HUES64 (cell line): ENCODE results near the gene L2HGDH.

Experiments used
- H3K27ac ChIP-seq: 2 replicates; pipeline ENCODE4 v1.7.0; 2013; ENCODE audit warnings: low read depth, low read length, inconsistent platforms
- H3K27me3 ChIP-seq: 2 replicates; pipeline ENCODE4 v1.6.1; 2013; ENCODE audit warnings: mild to moderate bottlenecking, low read length; ENCODE audit not compliant: insufficient read depth
- H3K36me3 ChIP-seq: 2 replicates; pipeline ENCODE4 v1.6.1; 2013; ENCODE audit warnings: mild to moderate bottlenecking, low read length; ENCODE audit not compliant: insufficient read depth
- H3K4me1 ChIP-seq: 2 replicates; pipeline ENCODE4 v1.6.1; 2013; ENCODE audit warnings: mild to moderate bottlenecking, low read length, moderate library complexity; ENCODE audit not compliant: insufficient read depth
- H3K4me3 ChIP-seq: 2 replicates; pipeline ENCODE4 v1.5.1; 2013; ENCODE audit warnings: mild to moderate bottlenecking, low read length, moderate library complexity
- H3K9ac ChIP-seq: 2 replicates; pipeline ENCODE4 v1.6.1; 2013; ENCODE audit warnings: mild to moderate bottlenecking, low read depth, low read length
- H3K9me3 ChIP-seq: 2 replicates; pipeline ENCODE4 v1.6.1; 2013; ENCODE audit warnings: low read depth, low read length; ENCODE audit not compliant: insufficient read depth
- WGBS: fragments of 150-250, 120-280 bp; methylation state at CpG from one replicate; pipeline ENCODE4 v1.1.7; 2013; ENCODE audit warnings: missing lambda C conversion rate; 5-methylcytosine and 5-hydroxymethylcytosine counted together

The L2HGDH gene

GRCh38 chr14:50350975-50351374, 38.9 kb upstream of the L2HGDH start:
- Histone ChIP-seq H3K9me3 (no peaks in the 10 kb centered on the region), H3K4me3 (no peak overlapping the region)

DNA sequence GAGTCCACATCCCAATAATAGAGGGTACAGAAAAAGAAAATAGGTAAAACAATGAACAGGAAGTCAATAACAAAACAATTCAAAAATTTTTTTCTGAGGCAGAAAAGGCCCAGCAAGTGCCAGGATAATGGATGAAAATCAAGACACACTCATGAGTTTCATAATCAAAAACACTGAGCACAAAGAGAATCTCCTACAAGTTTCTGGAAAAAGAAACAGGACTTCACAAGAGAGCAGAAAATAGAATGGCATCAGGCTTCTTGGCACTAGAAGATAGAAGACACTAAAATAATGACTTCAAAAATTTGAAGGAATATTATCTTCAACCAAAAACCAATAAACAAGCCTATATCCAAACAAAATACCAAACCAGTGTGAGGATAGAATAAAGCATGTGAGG, 36.9 kb upstream of the L2HGDH start:
- H3K4me3 ChIP-seq, result no peak overlapping the region

More at GRCh38 chr14:50350975-50351374, 38.9 kb upstream of the L2HGDH start:
- Histone ChIP-seq H3K36me3 (no peaks in the 10 kb centered on the region), H3K27me3 (no peaks in the 10 kb centered on the region), H3K4me1 (0 out of 2 replicates have a peak, but pooled peaks cover 4% of the 10 kb centered on the region), H3K27ac (no peak overlapping the region), H3K9ac (no peak overlapping the region)
- 87% methylated on average over 2 of the region's 2 CpGs for WGBS

GRCh38 chr14:50347521-50347920, 35.5 kb upstream of the L2HGDH start:
- Histone ChIP-seq H3K27me3 (no peaks in the 10 kb centered on the region), H3K4me1 (peaks cover 12% of the 10 kb centered on the region; the same call in 1 of the 2 replicates), H3K9ac (no peak overlapping the region), H3K4me3 (no peak overlapping the region), H3K27ac (no peak overlapping the region), H3K9me3 (no peaks in the 10 kb centered on the region), H3K36me3 (no peaks in the 10 kb centered on the region)
- 61% methylated on average over 1 of the region's 1 CpG for WGBS

More for the DNA sequence above, 36.9 kb upstream of the L2HGDH start:
- H3K36me3 ChIP-seq, result no peaks in the 10 kb centered on the region
- no peak overlapping the region for H3K27ac ChIP-seq
- no peaks in the 10 kb centered on the region for H3K27me3 ChIP-seq
- H3K9me3 ChIP-seq, result no peaks in the 10 kb centered on the region
- H3K4me1 ChIP-seq, result 0 out of 2 replicates have a peak, but pooled peaks cover 4% of the 10 kb centered on the region
- H3K9ac ChIP-seq, result no peak overlapping the region

DNA sequence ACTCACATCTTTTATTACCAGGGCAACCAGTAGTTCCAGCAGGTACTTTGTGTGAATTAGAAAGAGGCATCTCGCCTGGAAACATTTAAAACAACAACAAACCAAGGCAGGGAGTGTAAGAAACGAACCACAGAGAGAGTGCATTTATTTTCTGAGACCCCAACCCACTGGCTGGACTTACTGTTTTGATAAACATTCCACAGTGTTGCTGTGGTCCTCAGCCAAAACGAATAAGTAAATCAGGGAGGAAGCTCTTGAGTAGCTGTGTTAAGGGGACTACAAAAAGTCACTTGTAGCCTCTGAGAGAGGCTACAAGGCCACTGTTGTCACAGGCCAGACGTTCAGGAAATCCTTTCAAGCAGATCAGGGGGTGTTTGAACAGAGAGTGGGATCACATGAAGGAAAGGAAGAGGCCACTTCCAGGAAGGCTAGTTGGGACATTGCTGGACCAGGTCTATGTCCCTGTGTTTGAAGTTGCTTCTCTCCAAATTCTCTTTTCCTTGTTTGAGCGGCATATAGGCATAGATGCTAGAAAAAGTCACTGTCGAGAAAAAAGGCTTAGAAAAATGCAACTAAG, 33.9 kb upstream of the L2HGDH start:
- WGBS, result 73% methylated on average over 6 of the region's 6 CpGs
- Histone ChIP-seq H3K27ac (no peak overlapping the region), H3K27me3 (no peaks in the 10 kb centered on the region), H3K36me3 (no peaks in the 10 kb centered on the region), H3K9ac (no peak overlapping the region), H3K4me1 (peaks cover 12% of the 10 kb centered on the region; the same call in 1 of the 2 replicates), H3K4me3 (no peak overlapping the region), H3K9me3 (no peaks in the 10 kb centered on the region)

GRCh38 chr14:50344876-50345563, 33.0 kb upstream of the L2HGDH start:
- Histone ChIP-seq H3K9ac (no peak overlapping the region), H3K4me3 (no peak overlapping the region), H3K9me3 (no peaks in the 10 kb centered on the region), H3K36me3 (no peaks in the 10 kb centered on the region), H3K27me3 (no peaks in the 10 kb centered on the region), H3K27ac (no peak overlapping the region), H3K4me1 (peaks cover 12% of the 10 kb centered on the region; the same call in 1 of the 2 replicates)
- 86% methylated on average over 4 of the region's 4 CpGs for WGBS

- WGBS, result 90% methylated on average over 7 of the region's 7 CpGs
- Histone ChIP-seq H3K27me3 (no peaks in the 10 kb centered on the region), H3K9me3 (no peaks in the 10 kb centered on the region), H3K9ac (no peak overlapping the region), H3K4me1 (peaks cover 12% of the 10 kb centered on the region; the same call in 1 of the 2 replicates), H3K4me3 (no peak overlapping the region), H3K36me3 (no peaks in the 10 kb centered on the region), H3K27ac (no peak overlapping the region)
Observed at GRCh38 chr14:50344116-50344775, 32.2 kb upstream of the L2HGDH start.

DNA sequence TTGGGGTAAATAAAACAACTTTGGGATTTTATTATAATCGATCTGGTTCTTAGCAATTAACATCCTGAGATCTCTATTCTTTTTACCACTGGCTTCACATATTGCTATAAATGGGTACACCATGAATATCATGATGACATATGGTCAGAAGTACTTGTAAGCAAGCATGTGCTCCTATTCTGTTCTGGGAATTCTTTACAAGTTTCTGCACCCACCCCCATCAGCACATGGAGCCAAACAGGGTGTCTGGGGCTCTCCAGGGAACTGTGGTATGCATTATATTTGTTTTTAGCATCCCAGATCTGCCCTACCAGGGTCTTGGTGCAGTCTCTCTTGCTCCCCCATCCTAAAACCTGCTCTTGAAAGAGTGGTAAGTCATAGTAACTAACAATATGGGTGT, 31.4 kb upstream of the L2HGDH start:
- Histone ChIP-seq H3K36me3 (no peaks in the 10 kb centered on the region), H3K9ac (no peak overlapping the region), H3K27me3 (no peaks in the 10 kb centered on the region), H3K4me3 (no peak overlapping the region), H3K9me3 (no peaks in the 10 kb centered on the region), H3K27ac (no peak overlapping the region), H3K4me1 (peaks cover 12% of the 10 kb centered on the region; the same call in 1 of the 2 replicates)
- no CpG with 5 or more reads among the region's 1 CpG for WGBS

DNA sequence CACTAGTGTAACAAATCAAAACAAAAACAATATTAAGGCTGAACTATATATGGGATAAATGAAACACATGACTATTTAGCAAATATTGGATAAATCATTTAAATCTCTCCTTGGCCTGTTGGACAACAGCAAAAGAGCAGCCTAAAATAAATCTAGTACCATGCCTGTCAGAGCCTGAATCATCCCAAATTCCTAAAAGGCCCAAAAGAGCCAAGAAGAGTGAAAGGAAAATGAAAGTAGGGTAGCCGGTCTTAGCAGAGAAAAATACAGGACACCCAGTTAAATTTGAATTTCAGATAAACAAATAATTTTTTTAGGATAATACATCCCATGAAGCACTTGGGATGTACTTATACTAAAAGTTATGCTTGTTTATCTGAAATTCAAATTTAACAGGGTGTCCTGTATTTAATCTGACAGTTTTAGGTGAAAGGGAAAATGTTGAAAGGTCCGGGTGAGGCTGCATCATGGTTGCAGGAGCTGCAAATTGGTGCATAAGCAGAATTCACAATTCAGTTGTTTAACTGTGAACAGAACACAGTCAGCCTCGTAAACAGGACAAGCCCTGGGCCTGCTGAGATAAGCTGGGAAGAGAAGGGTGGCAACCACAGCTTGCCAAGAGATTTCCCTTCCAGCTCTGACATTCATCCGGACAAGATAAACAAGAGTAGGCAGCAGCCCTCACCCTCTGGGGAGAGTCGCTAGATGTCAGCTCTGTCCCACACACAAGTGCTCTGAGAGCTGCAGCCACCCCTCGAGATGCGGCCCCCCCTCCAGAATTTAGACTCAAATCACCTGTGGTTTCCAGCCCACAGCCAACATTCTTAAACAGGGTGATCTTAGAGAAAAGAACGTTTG, 30.4 kb upstream of the L2HGDH start:
- no peaks in the 10 kb centered on the region for H3K9me3 ChIP-seq
- no peaks in the 10 kb centered on the region for H3K27me3 ChIP-seq
- no peak overlapping the region for H3K27ac ChIP-seq
- 39% methylated on average over 7 of the region's 8 CpGs for WGBS
- H3K9ac ChIP-seq, result no peak overlapping the region
- peaks cover 12% of the 10 kb centered on the region; the same call in 1 of the 2 replicates for H3K4me1 ChIP-seq
- H3K36me3 ChIP-seq, result no peaks in the 10 kb centered on the region
- H3K4me3 ChIP-seq, result no peak overlapping the region

- H3K9me3 ChIP-seq, result no peaks in the 10 kb centered on the region
- no peak overlapping the region for H3K4me3 ChIP-seq
- peaks cover 14% of the 10 kb centered on the region for H3K4me1 ChIP-seq
- 78% methylated on average over 9 of the region's 9 CpGs for WGBS
- H3K9ac ChIP-seq, result no peak overlapping the region
- H3K27me3 ChIP-seq, result no peaks in the 10 kb centered on the region
- H3K27ac ChIP-seq, result no peak overlapping the region
- H3K36me3 ChIP-seq, result no peaks in the 10 kb centered on the region
Observed at GRCh38 chr14:50340963-50341362, 28.9 kb upstream of the L2HGDH start.

- H3K27me3 ChIP-seq, result no peaks in the 10 kb centered on the region
- WGBS, result 90% methylated on average over 5 of the region's 5 CpGs
- peaks cover 23% of the 10 kb centered on the region for H3K4me1 ChIP-seq
- no peaks in the 10 kb centered on the region for H3K36me3 ChIP-seq
- no peak overlapping the region for H3K9ac ChIP-seq
- no peak overlapping the region for H3K27ac ChIP-seq
- no peak overlapping the region for H3K4me3 ChIP-seq
- no peaks in the 10 kb centered on the region for H3K9me3 ChIP-seq
Observed at GRCh38 chr14:50340045-50340444, 28.0 kb upstream of the L2HGDH start.
